Measurements from ENCODE around the gene CCDC90B.
"Not testable (repeated sequence)": the region's sequence is repeated elsewhere in the genome, so short reads cannot be mapped to it uniquely, and the experiment has no call there.

Gene CCDC90B

GRCh38 chr11:83285151-83285770, 906 bp downstream of the CCDC90B start:
- DNase-seq: no peak

GRCh38 chr11:83284501-83285150, 1.5 kb downstream of the CCDC90B start:
- no peak for DNase-seq

- DNase-seq: no peak
Measured at GRCh38 chr11:83282084-83282716, 4.0 kb downstream of the CCDC90B start.

GRCh38 chr11:83280256-83280655, 5.9 kb downstream of the CCDC90B start:
- DNase-seq: no peak

GRCh38 chr11:83278351-83278750, 7.8 kb downstream of the CCDC90B start:
- DNase-seq: no peak

- no peak for DNase-seq
Measured at GRCh38 chr11:83275888-83276641, 10.1 kb downstream of the CCDC90B start.

- DNase-seq: peak; percentile 15
Measured at GRCh38 chr11:83272627-83273026, 13.5 kb downstream of the CCDC90B start.

GRCh38 chr11:83271734-83272133, 14.4 kb downstream of the CCDC90B start:
- DNase-seq: not testable (repeated sequence)

- DNase-seq: not testable (repeated sequence)
Measured at GRCh38 chr11:83269080-83269479, 17.1 kb downstream of the CCDC90B start.

- no peak for DNase-seq
Measured at GRCh38 chr11:83265331-83265730, 20.8 kb downstream of the CCDC90B start.

- no peak for DNase-seq
Measured at GRCh38 chr11:83259559-83259958, 26.6 kb downstream of the CCDC90B start.

- DNase-seq: no peak
Measured at GRCh38 chr11:83257761-83258168, 28.4 kb downstream of the CCDC90B start.

GRCh38 chr11:83256602-83257340, 29.4 kb downstream of the CCDC90B start:
- no peak for DNase-seq

GRCh38 chr11:83255366-83255765, 30.8 kb downstream of the CCDC90B start:
- DNase-seq: no peak

- no peak for DNase-seq
Measured at GRCh38 chr11:83252941-83253340, 33.2 kb downstream of the CCDC90B start.

GRCh38 chr11:83252266-83252665, 33.9 kb downstream of the CCDC90B start:
- DNase-seq: no peak

GRCh38 chr11:83249972-83250593, 36.1 kb downstream of the CCDC90B start:
- peak; percentile 47 for DNase-seq

GRCh38 chr11:83249445-83249844, 36.7 kb downstream of the CCDC90B start:
- DNase-seq: no peak

- DNase-seq: peak; percentile 58
Measured at GRCh38 chr11:83241291-83241946, 44.7 kb downstream of the CCDC90B start.

- DNase-seq: no peak
Measured at GRCh38 chr11:83238111-83238510, 48.1 kb downstream of the CCDC90B start.

GRCh38 chr11:83235825-83236224, 50.3 kb downstream of the CCDC90B start:
- DNase-seq: no peak

GRCh38 chr11:83223457-83223856, 62.7 kb downstream of the CCDC90B start:
- DNase-seq: no peak

Measured in suppressor macrophage treated with lipopolysaccharide for 4 hours (primary cell).